Neutrophil (primary cell): ENCODE results near the gene ANO10.

Experiments used
- H3K27ac ChIP-seq: fragments of 200-600 bp; sonication (generic); 2 replicates; pipeline ENCODE4 v1.5.1; 2016; ENCODE audit warnings: mild to moderate bottlenecking, moderate library complexity
- H3K27me3 ChIP-seq: fragments of 200-600 bp; sonication (generic); 2 replicates; pipeline ENCODE4 v1.6.0; 2016; ENCODE audit warnings: mild to moderate bottlenecking
- H3K36me3 ChIP-seq: fragments of 200-600 bp; sonication (generic); 2 replicates; pipeline ENCODE4 v1.5.1; 2017
- H3K4me1 ChIP-seq, 2 experiments: fragments of 200-600 bp in 1 of 2; sonication (generic) in 1 of 2; 1 replicate in 1 of 2; 2 replicates in 1 of 2; pipeline versions ENCODE4 v1.5.1 to v1.6.1; 2013 to 2016; ENCODE audit warnings: low read depth in 1 of 2, low read length in 1 of 2, mild to moderate bottlenecking in 1 of 2, moderate library complexity in 1 of 2; ENCODE audit not compliant: control insufficient read depth in 1 of 2, insufficient read depth in 1 of 2
- H3K4me3 ChIP-seq, 2 experiments: fragments of 200-600 bp in 1 of 2; sonication (generic) in 1 of 2; 1 replicate in 1 of 2; 2 replicates in 1 of 2; pipeline ENCODE4 v1.5.1; 2013 to 2016; ENCODE audit warnings: low read depth in 1 of 2, low read length in 1 of 2, mild to moderate bottlenecking in 1 of 2, moderate library complexity in 1 of 2
- H3K9me3 ChIP-seq: fragments of 200-600 bp; sonication (generic); 2 replicates; pipeline ENCODE4 v1.5.1; 2016
- CTCF ChIP-seq: fragments of 200-600 bp; sonication (generic); IDR thresholded peaks from 2 replicates; pipeline ENCODE4 v1.5.1; 2016; ENCODE audit warnings: antibody characterized with exemption

The ANO10 gene

GRCh38 chr3:43400167-43400566 lies 221.6 kb downstream of the ANO10 start:
- Histone ChIP-seq H3K27me3 (no peaks in the 10 kb centered on the region), H3K27ac (no peak overlapping the region), H3K36me3 (no peaks in the 10 kb centered on the region), H3K4me1 (no peaks in the 10 kb centered on the region), H3K4me3 (no peak overlapping the region), H3K9me3 (no peaks in the 10 kb centered on the region)
- no peak for TF ChIP-seq CTCF

GRCh38 chr3:43399034-43399433 lies 222.8 kb downstream of the ANO10 start:
- no peak overlapping the region for H3K27ac ChIP-seq
- H3K27me3 ChIP-seq: no peaks in the 10 kb centered on the region

GRCh38 chr3:43394041-43394554 lies 227.7 kb downstream of the ANO10 start:
- H3K9me3 ChIP-seq: no peaks in the 10 kb centered on the region
- peaks cover 34 to 35% of the 10 kb centered on the region in 2 experiments for H3K4me1 ChIP-seq
- H3K36me3 ChIP-seq: no peaks in the 10 kb centered on the region
- TF ChIP-seq CTCF: no peak
- H3K27ac ChIP-seq: peak overlapping the region; percentile 72
- H3K27me3 ChIP-seq: no peaks in the 10 kb centered on the region
- H3K4me3 ChIP-seq: no peak overlapping the region

More at GRCh38 chr3:43399034-43399433, 222.8 kb downstream of the ANO10 start:
- no peak overlapping the region for H3K4me3 ChIP-seq
- H3K4me1 ChIP-seq: peaks cover 1% of the 10 kb centered on the region in 2 experiments
- no peak for TF ChIP-seq CTCF
- H3K9me3 ChIP-seq: no peaks in the 10 kb centered on the region
- H3K36me3 ChIP-seq: no peaks in the 10 kb centered on the region

GRCh38 chr3:43391621-43392020 lies 230.2 kb downstream of the ANO10 start:
- H3K36me3 ChIP-seq: no peaks in the 10 kb centered on the region

GRCh38 chr3:43390255-43390588 lies 231.6 kb downstream of the ANO10 start:
- Histone ChIP-seq H3K4me3 (peak overlapping the region; percentile 40 to 42), H3K36me3 (no peaks in the 10 kb centered on the region), H3K4me1 (peaks cover 58 to 71% of the 10 kb centered on the region in 2 experiments), H3K27me3 (no peaks in the 10 kb centered on the region), H3K27ac (peak overlapping the region; percentile 99), H3K9me3 (no peaks in the 10 kb centered on the region)
- no peak for TF ChIP-seq CTCF

More at GRCh38 chr3:43391621-43392020, 230.2 kb downstream of the ANO10 start:
- H3K4me1 ChIP-seq: peaks cover 50 to 59% of the 10 kb centered on the region in 2 experiments
- H3K4me3 ChIP-seq: no peak overlapping the region
- H3K9me3 ChIP-seq: no peaks in the 10 kb centered on the region
- H3K27me3 ChIP-seq: no peaks in the 10 kb centered on the region
- peak overlapping the region; percentile 99 for H3K27ac ChIP-seq
- no peak for TF ChIP-seq CTCF
